ENCODE data around the gene PPP2R5D.

DNA sequence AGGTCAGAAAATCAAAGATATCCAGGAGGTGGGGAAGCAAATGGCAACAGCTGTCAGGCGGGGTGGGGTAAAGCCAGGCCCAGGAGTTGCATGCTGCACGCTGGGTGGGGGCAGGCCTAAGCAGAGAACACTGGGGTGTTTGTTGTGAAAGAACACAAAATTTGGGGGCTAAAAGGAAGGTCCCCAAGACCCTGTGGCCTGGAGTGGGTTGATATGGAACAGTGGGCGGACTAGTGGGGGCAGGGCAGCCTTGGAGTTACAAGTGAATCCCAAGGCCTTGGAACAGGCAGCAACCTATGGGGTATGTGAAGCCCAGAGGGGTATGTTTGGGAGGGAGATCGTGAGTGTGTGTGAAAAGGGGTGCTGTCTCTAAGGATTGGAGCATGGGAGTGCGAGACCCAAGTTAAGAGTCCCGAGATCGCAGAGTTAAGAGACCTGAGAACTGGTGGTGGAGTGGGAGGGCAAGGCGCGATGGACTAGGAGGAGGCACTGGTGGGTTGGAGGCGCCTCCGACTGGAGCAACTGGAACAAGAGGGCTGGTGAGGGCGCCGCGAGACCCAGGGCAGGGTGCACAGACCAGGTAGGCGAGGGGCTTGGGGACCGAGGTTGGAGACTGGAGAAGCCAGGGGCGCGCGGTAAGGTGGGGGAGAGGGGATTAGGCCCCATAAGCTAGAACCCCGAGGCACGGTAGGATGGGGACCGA is 68.6 kb downstream of the PPP2R5D start:
- TF ChIP-seq REST (IDR thresholded peaks at IDR 0.05) (no peak), POLR2A (IDR thresholded peaks at IDR 0.05; ENCODE audit: low read length) (no peak)
